ENCODE results near the gene ARAP3. TPM values are rescaled to one million over a fixed set of nuclear protein-coding genes. Genes with fewer than 3 reads are reported as not detected.

ARAP3 gene
- total and polyA plus RNA-seq, 2 experiments from 2014 or later, result 18.4 to 33.2 TPM

GRCh38 chr5:141657404-141657803 is 24.6 kb downstream of the ARAP3 start:
- Mint-ChIP-seq H3K36me3 (ENCODE audit: low read depth) (peaks cover 73% of the 10 kb centered on the region), H3K4me1 (peaks cover 3% of the 10 kb centered on the region)

More at GRCh38 chr5:141657404-141657803, 24.6 kb downstream of the ARAP3 start:
- Histone ChIP-seq H3K4me3 (no peak overlapping the region), H3K4me1 (ENCODE audit: insufficient read depth) (peaks cover 1% of the 10 kb centered on the region; the same call in 1 of the 2 replicates), H4K20me1 (replicated peaks; ENCODE audit: insufficient read depth) (no peaks in the 10 kb centered on the region; the same call in 1 of the 2 replicates), H3K36me3 (ENCODE audit: insufficient read depth) (peaks cover 20% of the 10 kb centered on the region), H2AFZ (no peak overlapping the region), H3K4me2 (no peak overlapping the region), H3F3A (replicated peaks; ENCODE audit: low read depth) (peaks cover 3% of the 10 kb centered on the region; the same call in 1 of the 2 replicates), H3K27me3 (ENCODE audit: insufficient read depth) (no peaks in the 10 kb centered on the region), H3K9me2 (ENCODE audit: insufficient read depth) (no peaks in the 10 kb centered on the region), H3K27ac (ENCODE audit: low read depth) (no peak overlapping the region), H3K79me2 (replicated peaks; ENCODE audit: insufficient read depth) (no peaks in the 10 kb centered on the region)
- TF ChIP-seq ZNF462 (CRISPR knock-in tag; IDR thresholded peaks at IDR 0.05) (no peak), NANOG (IDR thresholded peaks at IDR 0.05; ENCODE audit: borderline replicate concordance) (no peak), CREB1 (CRISPR knock-in tag; IDR thresholded peaks at IDR 0.05; ENCODE audit: low read depth) (no peak), REST (IDR thresholded peaks at IDR 0.05; ENCODE audit: unreplicated experiment) (no peak), ZNF114 (CRISPR knock-in tag; IDR thresholded peaks at IDR 0.05) (no peak), EZH2 (IDR thresholded peaks at IDR 0.05; ENCODE audit: low read depth, unreplicated experiment) (no peak), POLR2AphosphoS5 (IDR thresholded peaks at IDR 0.05; ENCODE audit: low read depth) (no peak), STAT1 (IDR thresholded peaks at IDR 0.05; ENCODE audit: unreplicated experiment) (no peak), ZNF331 (CRISPR knock-in tag; IDR thresholded peaks at IDR 0.05; ENCODE audit: low read depth) (no peak), JUNB (IDR thresholded peaks at IDR 0.05; ENCODE audit: unreplicated experiment) (no peak), EZH2phosphoT487 (IDR thresholded peaks at IDR 0.05; ENCODE audit: unreplicated experiment) (no peak)
- TF ChIP-seq, protein P1, sequence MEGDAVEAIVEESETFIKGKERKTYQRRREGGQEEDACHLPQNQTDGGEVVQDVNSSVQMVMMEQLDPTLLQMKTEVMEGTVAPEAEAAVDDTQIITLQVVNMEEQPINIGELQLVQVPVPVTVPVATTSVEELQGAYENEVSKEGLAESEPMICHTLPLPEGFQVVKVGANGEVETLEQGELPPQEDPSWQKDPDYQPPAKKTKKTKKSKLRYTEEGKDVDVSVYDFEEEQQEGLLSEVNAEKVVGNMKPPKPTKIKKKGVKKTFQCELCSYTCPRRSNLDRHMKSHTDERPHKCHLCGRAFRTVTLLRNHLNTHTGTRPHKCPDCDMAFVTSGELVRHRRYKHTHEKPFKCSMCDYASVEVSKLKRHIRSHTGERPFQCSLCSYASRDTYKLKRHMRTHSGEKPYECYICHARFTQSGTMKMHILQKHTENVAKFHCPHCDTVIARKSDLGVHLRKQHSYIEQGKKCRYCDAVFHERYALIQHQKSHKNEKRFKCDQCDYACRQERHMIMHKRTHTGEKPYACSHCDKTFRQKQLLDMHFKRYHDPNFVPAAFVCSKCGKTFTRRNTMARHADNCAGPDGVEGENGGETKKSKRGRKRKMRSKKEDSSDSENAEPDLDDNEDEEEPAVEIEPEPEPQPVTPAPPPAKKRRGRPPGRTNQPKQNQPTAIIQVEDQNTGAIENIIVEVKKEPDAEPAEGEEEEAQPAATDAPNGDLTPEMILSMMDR (conservative IDR thresholded peaks at IDR 0.05; ENCODE audit: low read depth in 2 of 2), result no peak
- TF ChIP-seq, protein P2, sequence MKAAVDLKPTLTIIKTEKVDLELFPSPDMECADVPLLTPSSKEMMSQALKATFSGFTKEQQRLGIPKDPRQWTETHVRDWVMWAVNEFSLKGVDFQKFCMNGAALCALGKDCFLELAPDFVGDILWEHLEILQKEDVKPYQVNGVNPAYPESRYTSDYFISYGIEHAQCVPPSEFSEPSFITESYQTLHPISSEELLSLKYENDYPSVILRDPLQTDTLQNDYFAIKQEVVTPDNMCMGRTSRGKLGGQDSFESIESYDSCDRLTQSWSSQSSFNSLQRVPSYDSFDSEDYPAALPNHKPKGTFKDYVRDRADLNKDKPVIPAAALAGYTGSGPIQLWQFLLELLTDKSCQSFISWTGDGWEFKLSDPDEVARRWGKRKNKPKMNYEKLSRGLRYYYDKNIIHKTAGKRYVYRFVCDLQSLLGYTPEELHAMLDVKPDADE (IDR thresholded peaks at IDR 0.05), result no peak
- Mint-ChIP-seq H3K9me3 (no peaks in the 10 kb centered on the region), H3K27me3 (ENCODE audit: insufficient read depth, low read depth, poor library complexity) (peaks cover 7% of the 10 kb centered on the region), H3K27ac (no peak overlapping the region), H3K4me3 (no peak overlapping the region)
- no peak for DNase-seq (ENCODE audit: low spot score)
- no peak for ATAC-seq
